ENCODE results near the gene ASPSCR1. TPM values are rescaled to one million over a fixed set of nuclear protein-coding genes. Genes with fewer than 3 reads are reported as not detected.

The ASPSCR1 gene
- total and polyA plus RNA-seq, 2 of the 13 experiments (the other 11 are each of a cell fraction or from before 2014, with no cell fraction given): 274 to 314 TPM

DNA sequence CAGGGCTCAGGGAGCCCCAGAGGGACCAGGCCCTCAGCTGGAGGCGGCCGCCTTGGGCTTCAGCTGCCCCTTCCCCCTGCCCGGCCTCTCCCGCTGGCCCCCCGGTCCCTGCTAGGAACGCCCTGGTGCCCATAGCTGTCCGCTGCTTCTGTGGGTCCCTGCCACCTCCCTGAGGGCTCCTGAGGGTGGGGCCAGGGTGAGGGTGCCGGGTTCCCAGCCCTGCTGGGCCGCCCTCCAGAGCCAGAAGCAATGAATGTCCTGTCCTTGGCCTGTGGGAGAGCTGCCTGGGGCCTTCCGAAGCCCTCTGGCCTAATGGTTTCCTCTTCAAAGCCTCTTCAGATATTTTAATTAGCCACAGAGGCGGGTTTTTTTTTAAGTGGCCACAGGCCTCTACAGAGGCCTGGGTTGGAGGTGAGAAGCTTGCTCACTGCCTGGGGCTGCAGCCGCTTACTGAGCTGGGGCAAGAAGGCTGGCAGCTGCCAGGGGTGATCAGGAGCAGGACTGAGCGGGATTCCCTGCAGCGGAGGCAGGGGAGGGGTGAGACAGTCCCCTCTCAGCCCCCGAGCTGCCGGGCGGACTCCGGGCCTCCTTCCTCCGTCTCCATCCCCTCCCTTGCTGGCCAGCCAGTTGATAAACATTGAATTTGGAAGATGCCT is 35.3 kb downstream of the ASPSCR1 start (continued):
- TF ChIP-seq SAFB2 (CRISPR knock-in tag; IDR thresholded peaks at IDR 0.05; ENCODE audit: borderline replicate concordance, low read depth) (no peak), PHF20 (CRISPR knock-in tag; IDR thresholded peaks at IDR 0.05) (no peak), RBM39 (IDR thresholded peaks at IDR 0.05; ENCODE audit: low read depth, low read length, poor library complexity, severe bottlenecking) (peak; percentile 85), ZNF333 (CRISPR knock-in tag; IDR thresholded peaks at IDR 0.05; ENCODE audit: borderline replicate concordance) (0 out of 2 replicates have a peak, but pooled peaks have one; percentile 29), NCOA1 (CRISPR knock-in tag; IDR thresholded peaks at IDR 0.05) (no peak), ZEB1 (IDR thresholded peaks at IDR 0.05; ENCODE audit: insufficient replicate concordance, low read depth) (no peak), HIVEP1 (CRISPR knock-in tag; IDR thresholded peaks at IDR 0.05) (no peak), SMAD9 (CRISPR knock-in tag; IDR thresholded peaks at IDR 0.05) (no peak), KDM5A (IDR thresholded peaks at IDR 0.05; ENCODE audit: borderline replicate concordance, low read length) (no peak), ZNF138 (CRISPR knock-in tag; IDR thresholded peaks at IDR 0.05; ENCODE audit: low read depth) (no peak), NRL (CRISPR knock-in tag; IDR thresholded peaks at IDR 0.05; ENCODE audit: borderline replicate concordance) (no peak), ZBTB38 (CRISPR knock-in tag; IDR thresholded peaks at IDR 0.05) (peak; percentile 6; the same call in 1 of the 2 replicates), ELF3 (CRISPR knock-in tag; IDR thresholded peaks at IDR 0.05) (no peak), POLR2G (IDR thresholded peaks at IDR 0.05; ENCODE audit: low read depth, low read length) (0 out of 2 replicates have a peak, but pooled peaks have one; percentile 40), WIZ (CRISPR knock-in tag; IDR thresholded peaks at IDR 0.05) (no peak), ZFP62 (CRISPR knock-in tag; IDR thresholded peaks at IDR 0.05) (no peak), CBX2 (IDR thresholded peaks at IDR 0.05; ENCODE audit: low read depth, low read length) (no peak), CBX2 (CRISPR knock-in tag; IDR thresholded peaks at IDR 0.05; ENCODE audit: low read depth) (no peak), ZNF83 (CRISPR knock-in tag; IDR thresholded peaks at IDR 0.05; ENCODE audit: borderline replicate concordance) (no peak), ZNF615 (CRISPR knock-in tag; IDR thresholded peaks at IDR 0.05; ENCODE audit: borderline replicate concordance) (no peak)
- TF ChIP-seq, protein P1, sequence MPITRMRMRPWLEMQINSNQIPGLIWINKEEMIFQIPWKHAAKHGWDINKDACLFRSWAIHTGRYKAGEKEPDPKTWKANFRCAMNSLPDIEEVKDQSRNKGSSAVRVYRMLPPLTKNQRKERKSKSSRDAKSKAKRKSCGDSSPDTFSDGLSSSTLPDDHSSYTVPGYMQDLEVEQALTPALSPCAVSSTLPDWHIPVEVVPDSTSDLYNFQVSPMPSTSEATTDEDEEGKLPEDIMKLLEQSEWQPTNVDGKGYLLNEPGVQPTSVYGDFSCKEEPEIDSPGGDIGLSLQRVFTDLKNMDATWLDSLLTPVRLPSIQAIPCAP (CRISPR knock-in tag; IDR thresholded peaks at IDR 0.05; ENCODE audit: low read depth): no peak
- TF ChIP-seq, protein P2, sequence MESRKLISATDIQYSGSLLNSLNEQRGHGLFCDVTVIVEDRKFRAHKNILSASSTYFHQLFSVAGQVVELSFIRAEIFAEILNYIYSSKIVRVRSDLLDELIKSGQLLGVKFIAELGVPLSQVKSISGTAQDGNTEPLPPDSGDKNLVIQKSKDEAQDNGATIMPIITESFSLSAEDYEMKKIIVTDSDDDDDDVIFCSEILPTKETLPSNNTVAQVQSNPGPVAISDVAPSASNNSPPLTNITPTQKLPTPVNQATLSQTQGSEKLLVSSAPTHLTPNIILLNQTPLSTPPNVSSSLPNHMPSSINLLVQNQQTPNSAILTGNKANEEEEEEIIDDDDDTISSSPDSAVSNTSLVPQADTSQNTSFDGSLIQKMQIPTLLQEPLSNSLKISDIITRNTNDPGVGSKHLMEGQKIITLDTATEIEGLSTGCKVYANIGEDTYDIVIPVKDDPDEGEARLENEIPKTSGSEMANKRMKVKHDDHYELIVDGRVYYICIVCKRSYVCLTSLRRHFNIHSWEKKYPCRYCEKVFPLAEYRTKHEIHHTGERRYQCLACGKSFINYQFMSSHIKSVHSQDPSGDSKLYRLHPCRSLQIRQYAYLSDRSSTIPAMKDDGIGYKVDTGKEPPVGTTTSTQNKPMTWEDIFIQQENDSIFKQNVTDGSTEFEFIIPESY (CRISPR knock-in tag; IDR thresholded peaks at IDR 0.05): peak; percentile 77; the same call in 1 of the 2 replicates
- TF ChIP-seq, protein P3, sequence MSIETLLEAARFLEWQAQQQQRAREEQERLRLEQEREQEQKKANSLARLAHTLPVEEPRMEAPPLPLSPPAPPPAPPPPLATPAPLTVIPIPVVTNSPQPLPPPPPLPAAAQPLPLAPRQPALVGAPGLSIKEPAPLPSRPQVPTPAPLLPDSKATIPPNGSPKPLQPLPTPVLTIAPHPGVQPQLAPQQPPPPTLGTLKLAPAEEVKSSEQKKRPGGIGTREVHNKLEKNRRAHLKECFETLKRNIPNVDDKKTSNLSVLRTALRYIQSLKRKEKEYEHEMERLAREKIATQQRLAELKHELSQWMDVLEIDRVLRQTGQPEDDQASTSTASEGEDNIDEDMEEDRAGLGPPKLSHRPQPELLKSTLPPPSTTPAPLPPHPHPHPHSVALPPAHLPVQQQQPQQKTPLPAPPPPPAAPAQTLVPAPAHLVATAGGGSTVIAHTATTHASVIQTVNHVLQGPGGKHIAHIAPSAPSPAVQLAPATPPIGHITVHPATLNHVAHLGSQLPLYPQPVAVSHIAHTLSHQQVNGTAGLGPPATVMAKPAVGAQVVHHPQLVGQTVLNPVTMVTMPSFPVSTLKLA (IDR thresholded peaks at IDR 0.05): no peak
